Suprapubic skin (tissue), 4 donors: ENCODE results near the gene ARHGAP20.

Experiments used
- CTCF ChIP-seq, 2 donors: fragments of 200-600 bp in 1 of 2; fragments of 450-650 bp in 1 of 2; sonication (generic) in 1 of 2; IDR thresholded peaks; one replicate each; pipeline ENCODE4 v1.5.1; 2016 to 2019; ENCODE audit warnings: antibody characterized with exemption in 2 of 2, mild to moderate bottlenecking in 1 of 2, moderate library complexity in 1 of 2
- POLR2A ChIP-seq, 2 donors: fragments of 450-650 bp; IDR thresholded peaks; one replicate each; pipeline ENCODE4 v1.6.1; 2017; ENCODE audit warnings: antibody characterized with exemption in 2 of 2, mild to moderate bottlenecking in 2 of 2, moderate library complexity in 2 of 2
- POLR2AphosphoS5 ChIP-seq, 3 donors: sonication (generic); formaldehyde crosslinking; IDR thresholded peaks; one replicate each; pipeline ENCODE4 v1.6.1; 2017; ENCODE audit warnings: antibody characterized with exemption in 3 of 3

- no peak for TF ChIP-seq CTCF (IDR thresholded peaks at IDR 0.05)
- no peak for TF ChIP-seq POLR2AphosphoS5 (IDR thresholded peaks at IDR 0.05)
- TF ChIP-seq POLR2A (IDR thresholded peaks at IDR 0.05), result no peak
These were observed 67.0 kb downstream of the ARHGAP20 start for GRCh38 chr11:110645253-110645652.
